Measurements from ENCODE around the gene ACAD9.
"Not testable (repeated sequence)": the region's sequence is repeated elsewhere in the genome, so short reads cannot be mapped to it uniquely, and the experiment has no call there.

ACAD9 gene

DNA sequence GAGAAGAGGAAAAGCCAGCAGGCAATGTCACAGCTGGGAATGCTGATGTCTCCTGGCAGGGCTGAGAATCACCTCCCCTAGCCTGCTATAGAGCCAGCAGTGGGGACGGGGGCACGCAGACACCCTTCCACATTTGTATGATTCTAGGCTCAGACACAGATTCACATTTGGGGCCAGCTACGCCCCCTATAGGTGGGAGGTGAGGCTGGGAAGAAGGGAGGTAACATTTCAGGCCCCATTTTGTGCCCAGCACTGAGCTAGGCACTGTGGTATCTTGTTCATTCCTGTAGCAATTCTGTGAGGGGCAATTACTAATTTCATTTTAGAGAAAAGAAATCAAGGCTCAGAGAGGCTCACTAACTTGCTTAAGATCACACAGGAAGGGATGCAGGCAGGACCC is 15.9 kb upstream of the ACAD9 start:
- no peak for DNase-seq

DNA sequence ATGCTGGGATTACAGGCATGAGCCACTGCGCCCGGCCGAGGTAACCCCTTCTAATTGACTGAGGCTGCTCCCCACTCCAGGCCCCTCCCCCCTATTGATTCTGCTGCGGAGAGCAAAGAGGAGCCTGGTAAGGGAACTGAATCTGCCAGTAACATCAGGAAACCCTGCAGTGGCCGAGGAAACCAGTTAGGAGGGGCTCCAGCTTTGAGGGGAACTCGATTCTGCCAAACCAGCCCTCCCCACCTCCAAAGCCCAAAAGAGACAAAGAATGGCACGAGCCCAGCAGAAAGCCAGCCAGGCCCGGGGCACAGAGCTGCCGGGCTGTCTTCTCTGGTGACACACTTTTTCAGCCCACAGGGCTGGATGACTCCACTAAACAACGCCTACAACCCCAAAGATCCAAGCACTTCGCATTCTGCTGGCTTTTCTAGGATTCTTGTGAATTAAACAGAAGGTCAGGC is 15.0 kb upstream of the ACAD9 start:
- no peak for DNase-seq

GRCh38 chr3:128864849-128865804 is 14.3 kb upstream of the ACAD9 start:
- not testable (repeated sequence) for DNase-seq

GRCh38 chr3:128867200-128868125 is 12.0 kb upstream of the ACAD9 start:
- DNase-seq: no peak

DNA sequence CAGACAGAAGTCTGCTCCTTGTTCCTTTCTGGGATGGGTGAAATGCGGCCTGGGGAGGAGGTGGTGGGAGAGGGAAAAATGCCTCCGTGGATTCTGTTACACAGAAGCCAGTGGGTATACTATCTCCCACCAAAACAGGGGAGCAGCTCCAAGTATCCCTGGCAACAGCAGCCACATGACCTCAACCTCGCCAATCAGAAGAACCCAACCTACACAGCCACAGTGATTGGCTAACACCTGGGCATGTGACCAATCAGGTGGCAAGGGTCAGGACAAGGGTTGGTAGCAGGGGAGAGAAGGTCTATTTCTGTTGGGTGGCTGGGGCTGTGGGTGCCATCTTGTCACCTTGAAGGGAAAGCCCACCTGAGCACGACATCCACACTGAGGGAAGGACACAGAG is 9.1 kb upstream of the ACAD9 start:
- no peak for DNase-seq

- DNase-seq: no peak
These were observed 7.1 kb upstream of the ACAD9 start for GRCh38 chr3:128872282-128872681.

GRCh38 chr3:128872744-128873143 is 6.7 kb upstream of the ACAD9 start:
- DNase-seq: no peak

GRCh38 chr3:128873244-128874022 is 6.0 kb upstream of the ACAD9 start:
- DNase-seq: no peak

DNA sequence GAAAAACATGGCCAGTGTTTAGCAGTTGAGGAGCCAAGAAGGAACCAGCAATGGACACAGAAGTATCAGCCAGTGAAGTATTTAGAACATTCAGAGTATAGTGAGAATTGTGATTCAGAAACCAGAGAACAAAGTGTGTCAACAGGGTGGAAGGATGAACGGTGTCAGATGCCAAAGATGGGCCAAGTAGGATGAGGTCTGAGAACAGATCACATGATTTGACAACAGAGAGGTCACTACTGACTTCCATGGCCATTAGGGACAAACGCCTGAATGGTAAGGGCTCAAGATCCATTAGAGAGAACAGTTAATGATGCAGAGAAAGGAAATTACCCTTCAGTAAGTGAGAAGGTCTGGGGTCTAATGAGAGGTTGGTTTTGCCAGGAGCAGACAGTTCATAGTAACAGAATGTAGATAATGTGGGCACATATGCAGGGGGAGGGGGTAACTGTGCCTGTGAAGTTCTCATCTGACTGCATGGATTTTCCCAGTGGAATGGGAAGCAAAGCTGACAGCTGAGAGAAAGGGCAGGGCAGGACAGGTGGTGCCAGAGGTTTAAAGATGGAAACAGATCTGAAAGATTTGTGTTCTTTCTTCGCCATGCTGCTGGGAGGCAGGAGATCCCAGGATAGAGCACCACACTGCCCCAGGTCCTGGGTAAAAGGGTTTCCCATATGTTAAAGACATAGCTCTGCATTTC is 4.8 kb upstream of the ACAD9 start:
- no peak for DNase-seq

- peak; percentile 66 to 71 for DNase-seq
These were observed 3.8 kb upstream of the ACAD9 start for GRCh38 chr3:128875556-128876120.

DNA sequence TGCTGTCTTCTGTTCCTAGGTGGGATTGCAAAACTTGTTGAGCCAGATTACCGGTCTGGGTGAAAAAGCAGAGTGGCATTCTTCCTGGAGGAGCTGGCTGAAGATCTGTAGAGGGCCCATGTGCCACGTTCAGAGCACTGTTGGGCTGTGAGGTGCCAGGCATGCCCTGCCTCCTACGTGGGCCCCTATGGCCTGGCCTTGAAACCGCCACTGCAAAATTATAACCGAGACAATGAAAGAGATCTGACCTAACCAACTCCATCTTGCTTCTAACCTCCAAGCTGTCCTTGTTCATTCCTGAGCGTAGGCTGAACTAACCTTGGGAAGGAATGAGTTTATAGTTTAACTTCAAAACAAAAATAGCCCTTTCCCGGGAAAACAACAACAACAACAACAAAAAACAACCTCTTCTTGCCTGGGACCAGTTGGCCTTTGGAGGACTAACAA is 1.4 kb upstream of the ACAD9 start:
- DNase-seq: no peak

- DNase-seq: no peak
These were observed 780 bp upstream of the ACAD9 start for GRCh38 chr3:128878556-128879124.

GRCh38 chr3:128879991-128880390 is 571 bp downstream of the ACAD9 start:
- no peak for DNase-seq

DNA sequence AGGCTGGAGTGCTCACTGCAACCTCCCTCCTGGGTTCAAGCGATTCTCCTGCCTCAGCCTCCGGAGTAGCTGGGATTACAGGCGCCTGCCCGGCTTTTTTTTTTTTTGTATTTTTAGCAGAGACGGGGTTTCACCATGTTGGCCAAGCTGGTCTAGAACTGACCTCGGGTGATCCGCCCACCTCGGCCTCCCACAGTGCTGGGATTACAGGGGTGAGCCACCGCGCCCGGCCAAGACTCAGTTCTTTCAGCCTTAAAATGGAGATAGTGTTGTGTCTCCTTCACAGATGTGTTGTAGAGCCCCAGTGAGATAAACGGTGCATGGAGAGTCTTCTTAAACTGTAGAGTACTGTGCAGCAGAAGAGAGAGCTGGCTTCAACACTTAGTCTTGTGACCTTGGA is 1.0 kb downstream of the ACAD9 start:
- not testable (repeated sequence) for DNase-seq

DNA sequence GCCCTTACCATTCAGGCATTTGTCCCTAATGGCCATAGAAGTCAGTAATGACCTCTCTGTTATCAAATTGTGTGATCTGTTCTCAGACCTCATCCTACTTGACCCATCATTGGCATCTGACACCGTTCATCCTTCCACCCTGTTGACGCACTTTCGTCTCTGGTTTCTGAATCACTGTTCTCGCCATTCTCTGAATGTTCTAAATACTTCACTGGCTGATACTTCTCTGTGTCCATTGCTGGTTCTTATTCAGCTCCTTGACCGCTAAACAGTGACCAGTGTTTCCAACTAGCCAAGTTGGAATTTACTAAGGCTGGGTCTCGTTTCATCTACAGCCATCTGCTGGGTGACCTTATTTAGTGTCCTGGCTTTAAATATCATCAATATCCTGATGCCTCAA is 2.2 kb downstream of the ACAD9 start:
- DNase-seq: no peak

GRCh38 chr3:128882719-128883118 is 3.3 kb downstream of the ACAD9 start:
- no peak for DNase-seq

DNA sequence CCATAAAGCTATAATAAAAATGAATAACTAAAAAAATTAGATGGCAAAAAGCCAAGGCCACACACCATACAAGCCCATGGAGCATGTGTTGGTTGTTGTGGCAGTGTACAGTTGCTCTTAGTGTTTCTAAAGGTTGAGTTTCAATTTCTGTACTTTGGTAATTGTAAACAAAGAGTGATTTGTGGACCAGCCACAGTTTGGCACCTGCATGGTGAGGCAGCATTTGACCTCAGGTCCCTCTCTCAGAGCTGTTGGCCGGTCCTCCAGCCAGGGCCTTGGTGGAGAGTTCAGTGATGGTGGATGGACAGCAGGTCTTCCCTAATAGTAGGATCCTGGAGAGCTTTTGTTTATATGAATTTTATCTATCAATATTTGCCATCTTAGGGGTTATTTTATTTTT is 5.6 kb downstream of the ACAD9 start:
- DNase-seq: no peak

DNA sequence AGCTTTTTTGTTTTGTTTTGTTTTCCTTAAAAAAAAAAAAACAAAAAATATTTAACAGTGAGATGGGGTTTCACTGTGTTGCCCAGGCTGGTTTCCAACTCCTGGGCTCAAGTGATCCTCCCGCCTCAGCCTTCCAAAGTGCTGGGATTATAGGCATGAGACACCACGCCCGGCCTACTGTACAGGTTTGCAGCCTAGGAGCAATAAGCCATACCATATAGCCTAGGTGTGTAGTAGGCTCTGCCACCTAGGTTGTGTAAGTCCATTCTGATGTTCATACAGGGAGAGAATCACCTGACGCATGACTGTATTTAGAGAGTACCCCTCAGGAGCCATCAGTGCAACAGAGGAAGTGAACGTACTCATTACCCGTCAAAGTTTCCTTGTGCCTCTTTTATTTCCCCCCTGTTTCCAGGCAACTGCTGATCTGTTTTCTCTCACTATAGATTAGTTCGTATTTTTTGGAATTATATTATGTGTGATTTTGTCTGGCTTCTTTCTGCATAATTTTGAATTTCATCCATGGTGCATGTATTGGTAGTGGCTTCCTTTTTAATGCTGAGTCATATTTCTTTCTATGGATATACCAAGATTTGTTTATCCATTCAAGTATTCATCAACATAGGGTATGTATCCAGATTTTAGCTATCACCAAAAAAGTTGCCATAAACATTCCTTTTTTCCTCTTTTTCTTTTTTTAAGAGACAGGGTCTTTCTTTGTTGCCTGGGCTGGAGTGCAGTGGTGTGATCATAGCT is 9.9 kb downstream of the ACAD9 start:
- DNase-seq: no peak

GRCh38 chr3:128895843-128896697 is 16.6 kb downstream of the ACAD9 start:
- DNase-seq: no peak

- DNase-seq: no peak
These were observed 23.0 kb downstream of the ACAD9 start for GRCh38 chr3:128902426-128902825.
